GM10248 (cell line): Measurements from ENCODE around the gene TNK2.

Experiments
- CTCF ChIA-PET: fragments of 300-600 bp; sonication (Branson Sonifier 250); formaldehyde crosslinking; extraction: SDS; loops from one replicate; lab custom pipeline; 2021; ENCODE audit warnings: antibody characterized with exemption; lab: Yijun Ruan, JAX
- POLR2A ChIA-PET: fragments of 350-650 bp; sonication (Branson Sonifier 250); formaldehyde crosslinking; extraction: SDS; loops from one replicate; lab custom pipeline; 2020; ENCODE audit warnings: antibody characterized with exemption; lab: Yijun Ruan, JAX
- DNase-seq: peaks from one replicate; pipeline ENCODE4 v3.0.0; 2012; ENCODE audit errors: extremely low spot score
- CTCF ChIP-seq: IDR thresholded peaks from 2 replicates; pipeline ENCODE4 v1.5.1; 2012; ENCODE audit warnings: mild to moderate bottlenecking, low read depth; ENCODE audit errors: extremely low read depth, missing control alignments, control extremely low read depth

The TNK2 gene

GRCh38 chr3:195855471-195856409 is 52.6 kb downstream of the TNK2 start:
- ChIA-PET POLR2A (no interaction called here), CTCF (interaction anchor here (0.7 to 15.5 kb wide), 5 partner anchors 17 to 58 kb away, joined by 3 to 254 read pairs (median 7); no protein-coding TSS in a partner anchor)

GRCh38 chr3:195854628-195855294 is 53.6 kb downstream of the TNK2 start:
- POLR2A ChIA-PET: no interaction called here
- CTCF ChIA-PET: interaction anchor here (1.3 to 15.5 kb wide), 3 partner anchors 38 to 295 kb away, joined by 3 to 254 read pairs (median 4); no protein-coding TSS in a partner anchor

More at GRCh38 chr3:195855471-195856409, 52.6 kb downstream of the TNK2 start:
- DNase-seq: no peak
- no peak for TF ChIP-seq CTCF

GRCh38 chr3:195853996-195854395 is 54.4 kb downstream of the TNK2 start:
- CTCF ChIA-PET: interaction anchor here (1.3 to 15.5 kb wide), 3 partner anchors 38 to 294 kb away, joined by 3 to 254 read pairs (median 4); no protein-coding TSS in a partner anchor
- DNase-seq: no peak
- no peak for TF ChIP-seq CTCF
- POLR2A ChIA-PET: no interaction called here

More at GRCh38 chr3:195854628-195855294, 53.6 kb downstream of the TNK2 start:
- no peak for TF ChIP-seq CTCF
- DNase-seq: no peak

GRCh38 chr3:195853036-195853435 is 55.3 kb downstream of the TNK2 start:
- ChIA-PET CTCF (interaction anchor here (1.0 to 15.5 kb wide), 4 partner anchors 10 to 66 kb away, joined by 3 to 254 read pairs (median 54); no protein-coding TSS in a partner anchor), POLR2A (no interaction called here)
- TF ChIP-seq CTCF: no peak
- DNase-seq: no peak

GRCh38 chr3:195850857-195851543 is 57.4 kb downstream of the TNK2 start:
- TF ChIP-seq CTCF: peak; percentile 99
- DNase-seq: peak; percentile 92
- ChIA-PET POLR2A (no interaction called here), CTCF (interaction anchor here (0.7 to 15.5 kb wide), 51 partner anchors 8 to 580 kb away, joined by 3 to 254 read pairs (median 5); partner anchors contain the start of genes APOD, MUC20, PPP1R2 and TNK2)
